Smooth muscle cell (in vitro differentiated cells): ENCODE measurements around the gene KPTN. TPM values are rescaled to one million over a fixed set of nuclear protein-coding genes. Genes with fewer than 3 reads are reported as not detected.

Experiments
- DNase-seq: peaks from one replicate; lab custom pipeline; 2025; ENCODE audit not compliant: unreplicated experiment; lab: John Stamatoyannopoulos, UW
- H2AFZ ChIP-seq: fragments of 200-600 bp; sonication (generic); 2 replicates; pipeline ENCODE4 v1.6.0; 2016; ENCODE audit warnings: antibody characterized with exemption, low read depth, mild to moderate bottlenecking
- H3F3A ChIP-seq: fragments of 200-600 bp; sonication (generic); 2 replicates; pipeline ENCODE4 v1.6.0; 2017; ENCODE audit warnings: antibody characterized with exemption, low read depth
- H3K27ac ChIP-seq: fragments of 200-600 bp; sonication (generic); 2 replicates; pipeline ENCODE4 v1.5.1; 2016; ENCODE audit warnings: low read depth, mild to moderate bottlenecking
- H3K27me3 ChIP-seq: fragments of 200-600 bp; sonication (generic); 2 replicates; pipeline ENCODE4 v1.6.1; 2016; ENCODE audit warnings: low read depth, mild to moderate bottlenecking
- H3K36me3 ChIP-seq: fragments of 200-600 bp; sonication (generic); 2 replicates; pipeline ENCODE4 v1.5.1; 2016; ENCODE audit warnings: low read depth
- H3K4me1 ChIP-seq: fragments of 200-600 bp; sonication (generic); 2 replicates; pipeline ENCODE4 v1.5.1; 2016; ENCODE audit warnings: low read depth
- H3K4me2 ChIP-seq: fragments of 200-600 bp; sonication (generic); 2 replicates; pipeline ENCODE4 v1.6.0; 2016; ENCODE audit warnings: mild to moderate bottlenecking
- H3K4me3 ChIP-seq: fragments of 200-600 bp; sonication (generic); 2 replicates; pipeline ENCODE4 v1.5.1; 2016; ENCODE audit warnings: mild to moderate bottlenecking
- H3K79me2 ChIP-seq: fragments of 200-600 bp; sonication (generic); 2 replicates; pipeline ENCODE4 v1.6.0; 2016; ENCODE audit warnings: low read depth, mild to moderate bottlenecking
- H3K9ac ChIP-seq: fragments of 200-600 bp; sonication (generic); 2 replicates; pipeline ENCODE4 v1.6.0; 2016; ENCODE audit warnings: low read depth
- H3K9me3 ChIP-seq: fragments of 200-600 bp; sonication (generic); replicated peaks from 2 replicates; pipeline ENCODE4 v1.5.1; 2016; ENCODE audit warnings: low read depth
- H4K20me1 ChIP-seq: fragments of 200-600 bp; sonication (generic); 2 replicates; pipeline ENCODE4 v1.6.0; 2016; ENCODE audit warnings: low read depth
- WGBS: methylation state at CpG from one replicate; pipeline ENCODE4 v1.1.7; 2016; ENCODE audit warnings: low lambda C conversion rate; 5-methylcytosine and 5-hydroxymethylcytosine counted together
- polyA plus RNA-seq: library from polyadenylated mRNA; unstranded; fragments of >200 nt; fragmentation: Nextera tagmentation; extraction: Ambion mirVana; gene quantifications from 2 replicates; pipeline ENCODE4 v1.2.1, GENCODE V29; 2016
- total RNA-seq: library from RNA; depleted of rRNA; stranded (reverse); fragments of >200 nt; gene quantifications from 2 replicates; pipeline ENCODE4 v1.2.3, GENCODE V29; 2014
- TF ChIP-seq, protein P1 (sequence below): fragments of 200-600 bp; sonication (generic); IDR thresholded peaks from 2 replicates; pipeline ENCODE4 v1.5.1; 2017; ENCODE audit warnings: borderline replicate concordance, mild to moderate bottlenecking, antibody characterized with exemption; ENCODE audit not compliant: insufficient read depth, poor library complexity, severe bottlenecking

Gene KPTN
- total and polyA plus RNA-seq, 2 experiments from 2014 or later: 10.6 to 12.2 TPM

DNA sequence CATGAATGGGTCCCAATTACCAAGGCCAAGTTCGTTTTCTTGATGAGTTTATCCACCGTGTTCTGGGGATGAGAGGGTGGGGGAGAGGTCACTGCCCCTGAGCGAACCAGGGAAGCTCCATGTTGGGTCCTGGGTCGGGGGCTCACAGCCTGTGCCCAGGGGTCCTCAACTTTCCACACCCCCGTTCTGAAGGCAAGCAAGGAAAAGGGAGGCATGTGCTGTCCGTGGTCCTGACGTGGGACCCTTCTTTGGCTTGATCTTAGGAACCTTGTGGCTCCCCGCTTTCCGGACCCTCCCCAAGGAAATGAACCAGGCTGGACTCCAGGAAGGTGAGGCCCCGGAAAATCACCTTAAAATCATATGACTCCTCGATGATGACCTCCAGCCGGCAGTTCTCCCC, 46.5 kb downstream of the KPTN start:
- no peak overlapping the region for H3K9ac ChIP-seq
- H3K9me3 ChIP-seq: no peaks in the 10 kb centered on the region
- no peaks in the 10 kb centered on the region for H3K79me2 ChIP-seq
- no peak overlapping the region for H3K4me2 ChIP-seq
- no peak for DNase-seq
- no peaks in the 10 kb centered on the region for H3K36me3 ChIP-seq
- TF ChIP-seq, protein P1, sequence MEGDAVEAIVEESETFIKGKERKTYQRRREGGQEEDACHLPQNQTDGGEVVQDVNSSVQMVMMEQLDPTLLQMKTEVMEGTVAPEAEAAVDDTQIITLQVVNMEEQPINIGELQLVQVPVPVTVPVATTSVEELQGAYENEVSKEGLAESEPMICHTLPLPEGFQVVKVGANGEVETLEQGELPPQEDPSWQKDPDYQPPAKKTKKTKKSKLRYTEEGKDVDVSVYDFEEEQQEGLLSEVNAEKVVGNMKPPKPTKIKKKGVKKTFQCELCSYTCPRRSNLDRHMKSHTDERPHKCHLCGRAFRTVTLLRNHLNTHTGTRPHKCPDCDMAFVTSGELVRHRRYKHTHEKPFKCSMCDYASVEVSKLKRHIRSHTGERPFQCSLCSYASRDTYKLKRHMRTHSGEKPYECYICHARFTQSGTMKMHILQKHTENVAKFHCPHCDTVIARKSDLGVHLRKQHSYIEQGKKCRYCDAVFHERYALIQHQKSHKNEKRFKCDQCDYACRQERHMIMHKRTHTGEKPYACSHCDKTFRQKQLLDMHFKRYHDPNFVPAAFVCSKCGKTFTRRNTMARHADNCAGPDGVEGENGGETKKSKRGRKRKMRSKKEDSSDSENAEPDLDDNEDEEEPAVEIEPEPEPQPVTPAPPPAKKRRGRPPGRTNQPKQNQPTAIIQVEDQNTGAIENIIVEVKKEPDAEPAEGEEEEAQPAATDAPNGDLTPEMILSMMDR: no peak
- H4K20me1 ChIP-seq: no peaks in the 10 kb centered on the region
- H2AFZ ChIP-seq: no peak overlapping the region
- H3K4me1 ChIP-seq: no peaks in the 10 kb centered on the region
- no peak overlapping the region for H3K4me3 ChIP-seq
- no peak overlapping the region for H3K27ac ChIP-seq
- H3K27me3 ChIP-seq: no peaks in the 10 kb centered on the region
- H3F3A ChIP-seq: no peaks in the 10 kb centered on the region
- WGBS: 61% methylated on average over 12 of the region's 12 CpGs

DNA sequence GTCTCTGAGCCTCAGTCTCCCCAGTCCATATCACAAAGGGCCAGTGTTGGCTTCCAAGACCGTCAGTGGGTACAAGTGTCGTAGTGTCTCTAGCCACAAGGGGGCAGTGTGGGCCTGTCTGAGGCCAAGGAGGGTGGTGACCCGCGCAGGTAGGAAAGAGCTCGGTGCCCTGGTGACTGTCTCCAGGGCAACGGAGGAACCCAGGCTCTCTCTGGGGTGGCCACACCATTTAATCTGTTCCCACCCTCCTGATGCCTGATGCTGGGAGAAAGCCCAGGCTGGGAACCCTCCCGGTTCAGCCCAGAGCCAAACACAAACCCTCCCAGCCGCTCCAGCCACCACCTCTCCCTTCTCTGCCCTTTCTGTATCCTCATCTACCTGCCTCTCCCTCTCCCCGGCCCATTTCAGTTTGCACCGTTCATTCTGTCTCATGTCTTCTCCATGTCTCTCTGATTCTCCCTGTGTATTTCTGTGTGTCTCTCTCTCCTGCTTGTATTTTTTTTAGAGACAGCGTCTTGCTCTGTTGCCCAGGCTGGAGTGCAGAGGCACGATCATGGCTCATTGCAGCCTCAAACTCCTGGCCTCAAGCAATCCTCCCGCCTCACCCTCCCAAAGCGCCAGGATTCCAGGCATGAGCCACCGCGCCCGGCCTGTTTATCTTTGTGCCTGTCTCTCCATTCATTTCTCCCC, 47.2 kb downstream of the KPTN start:
- DNase-seq: peak; percentile 39

DNA sequence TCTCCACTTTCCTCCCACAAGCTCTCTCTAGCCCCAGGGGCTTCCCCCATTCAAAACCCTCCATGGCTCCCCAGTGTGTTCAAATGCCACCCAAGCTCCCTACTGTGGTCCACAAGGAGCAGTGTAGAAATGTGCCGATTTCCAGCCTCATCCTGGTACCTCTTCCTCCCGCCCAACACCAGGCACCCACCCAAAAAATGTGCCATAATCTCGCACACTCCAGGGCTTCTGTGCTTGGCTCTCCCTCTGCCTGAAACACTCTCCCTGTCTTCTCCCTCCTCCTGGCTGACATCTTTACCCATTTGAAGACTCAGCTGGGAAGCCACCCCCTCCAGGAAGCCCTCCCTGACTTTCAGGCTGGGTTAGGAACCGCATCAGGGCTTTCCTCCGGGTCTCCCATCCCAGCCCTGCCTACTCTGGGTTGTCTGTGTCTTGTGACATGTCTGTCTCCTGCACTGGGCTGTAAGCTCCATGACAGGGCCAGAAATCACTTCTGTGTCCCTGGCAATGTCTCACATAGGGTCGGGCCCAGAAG, 48.1 kb downstream of the KPTN start:
- H3K9ac ChIP-seq: no peak overlapping the region
- TF ChIP-seq, protein P1: no peak
- H2AFZ ChIP-seq: no peak overlapping the region
- no peaks in the 10 kb centered on the region for H3K9me3 ChIP-seq
- no peaks in the 10 kb centered on the region for H3K79me2 ChIP-seq
- H3K27ac ChIP-seq: no peak overlapping the region
- H3F3A ChIP-seq: no peaks in the 10 kb centered on the region
- no peaks in the 10 kb centered on the region for H3K4me1 ChIP-seq
- H3K27me3 ChIP-seq: no peaks in the 10 kb centered on the region
- WGBS: 85% methylated on average over 5 of the region's 6 CpGs
- H4K20me1 ChIP-seq: no peaks in the 10 kb centered on the region
- H3K4me3 ChIP-seq: no peak overlapping the region
- no peak overlapping the region for H3K4me2 ChIP-seq
- no peak for DNase-seq
- H3K36me3 ChIP-seq: no peaks in the 10 kb centered on the region

More for the DNA sequence above, 47.2 kb downstream of the KPTN start:
- Histone ChIP-seq H3K4me2 (no peak overlapping the region), H3F3A (no peaks in the 10 kb centered on the region), H3K9me3 (no peaks in the 10 kb centered on the region), H3K4me1 (no peaks in the 10 kb centered on the region), H3K4me3 (no peak overlapping the region), H3K27me3 (no peaks in the 10 kb centered on the region), H3K36me3 (no peaks in the 10 kb centered on the region), H2AFZ (no peak overlapping the region), H3K9ac (no peak overlapping the region), H3K27ac (no peak overlapping the region), H3K79me2 (no peaks in the 10 kb centered on the region), H4K20me1 (no peaks in the 10 kb centered on the region)
- TF ChIP-seq, protein P1: peak; percentile 88
- WGBS: 42% methylated on average over 17 of the region's 17 CpGs

DNA sequence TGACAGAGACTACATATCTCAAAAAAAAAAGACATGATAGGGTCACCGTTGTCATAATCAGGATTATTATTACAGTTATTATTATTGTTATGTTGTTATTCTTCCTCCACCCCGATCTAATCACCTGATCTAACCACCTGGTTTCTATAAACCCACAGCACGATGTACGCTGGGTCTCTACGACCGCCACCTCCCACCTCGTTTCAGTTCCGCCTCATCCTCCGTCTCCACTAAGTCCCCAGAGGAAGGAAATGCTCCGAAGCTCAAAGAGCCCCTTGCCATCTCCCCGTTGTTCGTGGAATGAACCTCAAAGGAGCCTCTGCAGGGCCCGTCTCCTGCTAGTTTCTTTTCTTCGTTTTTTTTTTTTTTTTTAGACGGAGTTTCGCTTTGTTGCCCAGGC, 48.8 kb downstream of the KPTN start:
- Histone ChIP-seq H3F3A (no peaks in the 10 kb centered on the region), H3K4me1 (no peaks in the 10 kb centered on the region), H3K79me2 (no peaks in the 10 kb centered on the region), H4K20me1 (no peaks in the 10 kb centered on the region), H3K27me3 (no peaks in the 10 kb centered on the region), H3K4me3 (no peak overlapping the region), H2AFZ (no peak overlapping the region), H3K9ac (no peak overlapping the region), H3K36me3 (no peaks in the 10 kb centered on the region), H3K4me2 (no peak overlapping the region), H3K9me3 (no peaks in the 10 kb centered on the region), H3K27ac (no peak overlapping the region)
- WGBS: 79% methylated on average over 16 of the region's 16 CpGs
- no peak for DNase-seq
- TF ChIP-seq, protein P1: no peak
